Measurements from ENCODE around the gene SLC6A12. TPM values are rescaled to one million over a fixed set of nuclear protein-coding genes. Genes with fewer than 3 reads are reported as not detected.

SLC6A12 gene
- total RNA-seq, 4 donors from 2014 or later, result 1.7 to 7.9 TPM; not detected in 2

DNA sequence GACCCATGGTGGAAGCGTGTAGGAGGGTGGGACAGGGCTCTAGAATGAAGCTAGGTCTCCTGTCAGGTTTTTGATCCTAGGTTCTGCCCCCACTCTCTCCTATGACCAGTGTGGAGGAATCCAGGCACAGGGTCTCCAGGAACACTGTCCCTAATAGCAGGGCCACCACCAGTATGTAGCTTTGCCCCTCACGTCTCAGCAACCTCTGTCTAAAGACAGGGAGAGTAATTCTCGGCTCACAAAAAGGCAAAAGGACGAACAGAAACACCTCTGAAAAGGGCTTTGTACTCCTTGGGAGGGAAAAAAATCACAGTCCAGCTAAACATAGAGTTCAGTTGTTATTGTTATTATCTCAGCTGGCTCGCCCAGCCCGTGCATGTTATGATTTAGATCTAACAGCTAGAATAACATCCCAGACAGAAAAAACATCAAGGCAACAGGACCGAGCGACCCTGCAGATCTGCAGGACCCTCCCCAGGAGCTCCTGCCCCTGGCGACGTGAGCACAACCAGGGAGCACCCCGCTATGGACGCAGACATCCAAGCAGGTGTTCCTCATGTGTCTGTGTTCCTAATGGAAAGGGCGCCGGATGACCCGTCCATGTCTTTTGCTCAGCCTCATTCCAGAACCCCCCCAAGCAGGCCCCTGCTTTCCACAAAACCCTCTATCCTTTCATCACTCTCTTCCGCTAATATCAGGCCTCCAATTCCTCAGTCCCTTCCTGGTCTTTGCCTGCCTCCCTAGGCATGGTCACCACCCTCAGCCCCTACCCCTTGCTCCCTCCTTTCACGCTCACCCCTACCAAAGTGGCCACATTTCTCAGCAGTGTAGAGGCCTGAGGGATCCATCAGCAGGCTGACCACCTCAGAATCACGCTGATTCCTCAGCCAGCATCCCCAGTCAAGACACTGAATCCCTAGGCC is 14.2 kb upstream of the SLC6A12 start:
- no peak for TF ChIP-seq POLR2A (IDR thresholded peaks at IDR 0.05)
- TF ChIP-seq, protein P1, sequence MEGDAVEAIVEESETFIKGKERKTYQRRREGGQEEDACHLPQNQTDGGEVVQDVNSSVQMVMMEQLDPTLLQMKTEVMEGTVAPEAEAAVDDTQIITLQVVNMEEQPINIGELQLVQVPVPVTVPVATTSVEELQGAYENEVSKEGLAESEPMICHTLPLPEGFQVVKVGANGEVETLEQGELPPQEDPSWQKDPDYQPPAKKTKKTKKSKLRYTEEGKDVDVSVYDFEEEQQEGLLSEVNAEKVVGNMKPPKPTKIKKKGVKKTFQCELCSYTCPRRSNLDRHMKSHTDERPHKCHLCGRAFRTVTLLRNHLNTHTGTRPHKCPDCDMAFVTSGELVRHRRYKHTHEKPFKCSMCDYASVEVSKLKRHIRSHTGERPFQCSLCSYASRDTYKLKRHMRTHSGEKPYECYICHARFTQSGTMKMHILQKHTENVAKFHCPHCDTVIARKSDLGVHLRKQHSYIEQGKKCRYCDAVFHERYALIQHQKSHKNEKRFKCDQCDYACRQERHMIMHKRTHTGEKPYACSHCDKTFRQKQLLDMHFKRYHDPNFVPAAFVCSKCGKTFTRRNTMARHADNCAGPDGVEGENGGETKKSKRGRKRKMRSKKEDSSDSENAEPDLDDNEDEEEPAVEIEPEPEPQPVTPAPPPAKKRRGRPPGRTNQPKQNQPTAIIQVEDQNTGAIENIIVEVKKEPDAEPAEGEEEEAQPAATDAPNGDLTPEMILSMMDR (IDR thresholded peaks at IDR 0.05), result no peak
- H3K4me3 ChIP-seq, result no peak overlapping the region
- no peak overlapping the region for H3K27ac ChIP-seq
- no peaks in the 10 kb centered on the region for H3K9me3 ChIP-seq
- DNase-seq, result no peak
- H3K4me1 ChIP-seq, result no peaks in the 10 kb centered on the region
- H3K27me3 ChIP-seq, result no peaks in the 10 kb centered on the region
- H3K36me3 ChIP-seq, result no peaks in the 10 kb centered on the region

DNA sequence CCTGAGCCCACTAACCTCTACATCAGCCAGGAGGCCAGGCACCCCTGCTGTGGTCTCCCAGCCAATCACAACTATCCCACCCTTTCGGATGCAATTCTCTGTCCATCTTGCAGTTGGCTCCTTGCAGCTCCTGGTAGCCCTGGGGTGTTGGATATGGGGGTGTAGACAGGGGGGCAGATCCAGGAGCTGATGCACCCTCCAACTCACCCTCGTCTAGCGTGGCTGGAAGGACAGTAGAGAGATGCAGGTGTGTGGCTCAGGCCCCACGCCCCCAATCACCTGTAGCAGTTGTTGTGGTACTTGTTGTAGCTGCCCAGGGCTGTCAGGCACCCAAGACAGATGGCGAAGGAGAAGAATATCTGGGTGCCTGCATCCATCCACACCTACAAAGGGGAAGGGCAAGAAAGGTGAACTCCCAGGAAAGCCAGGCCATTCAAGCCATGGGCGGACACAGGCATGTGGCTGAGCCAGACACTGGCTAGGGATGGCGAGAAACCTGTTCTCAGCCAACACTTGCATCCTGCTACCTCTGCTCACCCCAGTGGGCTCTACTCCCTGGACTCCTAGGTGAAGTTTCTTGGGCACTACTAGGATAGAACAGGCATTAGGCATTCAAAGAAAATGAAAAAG is 13.4 kb upstream of the SLC6A12 start:
- no peak for DNase-seq
- no peaks in the 10 kb centered on the region for H3K4me1 ChIP-seq
- H3K27ac ChIP-seq, result no peak overlapping the region
- H3K9me3 ChIP-seq, result no peaks in the 10 kb centered on the region
- no peaks in the 10 kb centered on the region for H3K36me3 ChIP-seq
- H3K4me3 ChIP-seq, result no peak overlapping the region
- H3K27me3 ChIP-seq, result no peaks in the 10 kb centered on the region
- no peak for TF ChIP-seq POLR2A (IDR thresholded peaks at IDR 0.05)

GRCh38 chr12:226401-226800 is 12.4 kb upstream of the SLC6A12 start:
- Histone ChIP-seq H3K9me3 (no peaks in the 10 kb centered on the region), H3K27me3 (no peaks in the 10 kb centered on the region), H3K36me3 (no peaks in the 10 kb centered on the region), H3K27ac (no peak overlapping the region), H3K4me1 (no peaks in the 10 kb centered on the region), H3K4me3 (no peak overlapping the region)
- TF ChIP-seq, protein P1 (IDR thresholded peaks at IDR 0.05), result no peak
- no peak for TF ChIP-seq POLR2A (IDR thresholded peaks at IDR 0.05)
- DNase-seq, result no peak

DNA sequence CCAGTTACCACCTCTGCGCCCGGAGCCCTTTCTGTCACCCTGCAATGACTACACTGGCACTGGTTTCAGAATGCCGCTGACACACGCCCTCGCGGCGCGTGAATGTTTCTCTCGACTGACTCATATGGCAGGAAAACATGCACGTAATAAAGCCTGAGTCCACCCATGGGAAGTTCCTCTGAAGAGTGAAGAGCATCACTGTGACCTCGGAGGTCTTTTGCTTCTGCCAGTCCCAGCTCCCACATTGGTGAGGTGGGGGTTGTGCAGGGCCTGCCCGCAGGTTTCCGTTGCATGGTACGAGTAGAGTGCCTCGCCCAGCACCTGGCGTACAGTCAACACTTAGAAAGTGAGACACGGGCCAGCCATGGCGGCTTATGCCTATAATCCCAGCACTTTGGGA is 11.1 kb upstream of the SLC6A12 start:
- Histone ChIP-seq H3K27ac (no peak overlapping the region), H3K4me3 (no peak overlapping the region), H3K4me1 (no peaks in the 10 kb centered on the region), H3K27me3 (no peaks in the 10 kb centered on the region), H3K9me3 (no peaks in the 10 kb centered on the region), H3K36me3 (no peaks in the 10 kb centered on the region)
- no peak for TF ChIP-seq POLR2A (IDR thresholded peaks at IDR 0.05)
- TF ChIP-seq, protein P1 (IDR thresholded peaks at IDR 0.05), result no peak
- DNase-seq, result no peak

GRCh38 chr12:224330-224729 is 10.4 kb upstream of the SLC6A12 start:
- Histone ChIP-seq H3K9me3 (no peaks in the 10 kb centered on the region), H3K4me3 (no peak overlapping the region), H3K27me3 (no peaks in the 10 kb centered on the region), H3K36me3 (no peaks in the 10 kb centered on the region), H3K4me1 (no peaks in the 10 kb centered on the region), H3K27ac (no peak overlapping the region)
- DNase-seq, result no peak
- TF ChIP-seq, protein P1 (IDR thresholded peaks at IDR 0.05), result no peak
- no peak for TF ChIP-seq POLR2A (IDR thresholded peaks at IDR 0.05)

GRCh38 chr12:223841-224240 is 9.9 kb upstream of the SLC6A12 start:
- Histone ChIP-seq H3K27me3 (no peaks in the 10 kb centered on the region), H3K36me3 (no peaks in the 10 kb centered on the region), H3K4me3 (no peak overlapping the region), H3K4me1 (no peaks in the 10 kb centered on the region), H3K27ac (no peak overlapping the region), H3K9me3 (no peaks in the 10 kb centered on the region)
- TF ChIP-seq POLR2A (IDR thresholded peaks at IDR 0.05), result no peak
- TF ChIP-seq, protein P1 (IDR thresholded peaks at IDR 0.05), result no peak
- no peak for DNase-seq

All from Peyer's patch (tissue), 4 donors.